ENCODE data around the gene ERI3.
A peak's percentile ranks its signal among the peaks of the same experiment; 100 is the strongest.
"Not testable (repeated sequence)": the region's sequence is repeated elsewhere in the genome, so short reads cannot be mapped to it uniquely, and the experiment has no call there.

Gene ERI3

GRCh38 chr1:44218503-44219300, 136.4 kb downstream of the ERI3 start:
- H3K36me3 ChIP-seq (ENCODE audit: control insufficient read depth, insufficient read depth, low read length): peaks cover 49% of the 10 kb centered on the region
- H3K4me1 ChIP-seq (ENCODE audit: control insufficient read depth, insufficient read depth, low read length, poor library complexity, severe bottlenecking): no peaks in the 10 kb centered on the region
- no peak overlapping the region for H3K4me3 ChIP-seq (ENCODE audit: insufficient read depth, low read depth, low read length, poor library complexity, severe bottlenecking)
- no peak for DNase-seq
- no peak overlapping the region for H3K27ac ChIP-seq (ENCODE audit: insufficient read depth, low read length, poor library complexity, severe bottlenecking)
- H3K9me3 ChIP-seq (ENCODE audit: control insufficient read depth, low read length): no peaks in the 10 kb centered on the region
- no peaks in the 10 kb centered on the region for H3K27me3 ChIP-seq (replicated peaks; ENCODE audit: control insufficient read depth, insufficient read depth, low read length, poor library complexity, severe bottlenecking)

GRCh38 chr1:44217809-44218410, 137.1 kb downstream of the ERI3 start:
- Histone ChIP-seq H3K9me3 (ENCODE audit: control insufficient read depth, low read length) (no peaks in the 10 kb centered on the region), H3K27ac (ENCODE audit: insufficient read depth, low read length, poor library complexity, severe bottlenecking) (no peak overlapping the region), H3K4me3 (ENCODE audit: insufficient read depth, low read depth, low read length, poor library complexity, severe bottlenecking) (no peak overlapping the region), H3K36me3 (ENCODE audit: control insufficient read depth, insufficient read depth, low read length) (peaks cover 49% of the 10 kb centered on the region), H3K27me3 (replicated peaks; ENCODE audit: control insufficient read depth, insufficient read depth, low read length, poor library complexity, severe bottlenecking) (no peaks in the 10 kb centered on the region), H3K4me1 (ENCODE audit: control insufficient read depth, insufficient read depth, low read length, poor library complexity, severe bottlenecking) (peaks cover 1% of the 10 kb centered on the region)
- DNase-seq: peak; percentile 18 to 52 (median 37)

- peak within 1 kb of the TSS; percentile 77 for H3K27ac ChIP-seq (ENCODE audit: insufficient read depth, low read length, poor library complexity, severe bottlenecking)
- no peaks in the 10 kb centered on the region for H3K27me3 ChIP-seq (replicated peaks; ENCODE audit: control insufficient read depth, insufficient read depth, low read length, poor library complexity, severe bottlenecking)
- H3K9me3 ChIP-seq (ENCODE audit: control insufficient read depth, low read length): no peaks in the 10 kb centered on the region
- DNase-seq: peak; percentile 72 to 75 (median 73)
- peak within 1 kb of the TSS; percentile 87 for H3K4me3 ChIP-seq (ENCODE audit: insufficient read depth, low read depth, low read length, poor library complexity, severe bottlenecking)
- peaks cover 15% of the 10 kb centered on the region for H3K36me3 ChIP-seq (ENCODE audit: control insufficient read depth, insufficient read depth, low read length)
- peaks cover 7% of the 10 kb centered on the region for H3K4me1 ChIP-seq (ENCODE audit: control insufficient read depth, insufficient read depth, low read length, poor library complexity, severe bottlenecking)
Measured at GRCh38 chr1:44213222-44214112, 141.6 kb downstream of the ERI3 start, which contains the start of gene DMAP1. Gene DMAP1, plus strand, starts transcription at chr1:44213471. Its CDS starts 283 bp downstream, at chr1:44213754.

- peak in 1 of 3 donors; percentile 21 for DNase-seq
- H3K27ac ChIP-seq (ENCODE audit: insufficient read depth, low read length, poor library complexity, severe bottlenecking): peak overlapping the region; percentile 77
- H3K36me3 ChIP-seq (ENCODE audit: control insufficient read depth, insufficient read depth, low read length): peaks cover 9% of the 10 kb centered on the region
- H3K27me3 ChIP-seq (replicated peaks; ENCODE audit: control insufficient read depth, insufficient read depth, low read length, poor library complexity, severe bottlenecking): no peaks in the 10 kb centered on the region
- no peaks in the 10 kb centered on the region for H3K9me3 ChIP-seq (ENCODE audit: control insufficient read depth, low read length)
- H3K4me3 ChIP-seq (ENCODE audit: insufficient read depth, low read depth, low read length, poor library complexity, severe bottlenecking): peak overlapping the region; percentile 87
- H3K4me1 ChIP-seq (ENCODE audit: control insufficient read depth, insufficient read depth, low read length, poor library complexity, severe bottlenecking): peaks cover 7% of the 10 kb centered on the region
Measured at GRCh38 chr1:44212355-44213221, 142.5 kb downstream of the ERI3 start.

- Histone ChIP-seq H3K4me3 (ENCODE audit: insufficient read depth, low read depth, low read length, poor library complexity, severe bottlenecking) (no peak overlapping the region), H3K9me3 (ENCODE audit: control insufficient read depth, low read length) (no peaks in the 10 kb centered on the region), H3K4me1 (ENCODE audit: control insufficient read depth, insufficient read depth, low read length, poor library complexity, severe bottlenecking) (peaks cover 7% of the 10 kb centered on the region), H3K27me3 (replicated peaks; ENCODE audit: control insufficient read depth, insufficient read depth, low read length, poor library complexity, severe bottlenecking) (no peaks in the 10 kb centered on the region), H3K36me3 (ENCODE audit: control insufficient read depth, insufficient read depth, low read length) (peaks cover 3% of the 10 kb centered on the region), H3K27ac (ENCODE audit: insufficient read depth, low read length, poor library complexity, severe bottlenecking) (no peak overlapping the region)
- DNase-seq: no peak
Measured at GRCh38 chr1:44210595-44210994, 144.5 kb downstream of the ERI3 start.

- DNase-seq: no peak
- Histone ChIP-seq H3K27me3 (replicated peaks; ENCODE audit: control insufficient read depth, insufficient read depth, low read length, poor library complexity, severe bottlenecking) (no peaks in the 10 kb centered on the region), H3K4me1 (ENCODE audit: control insufficient read depth, insufficient read depth, low read length, poor library complexity, severe bottlenecking) (peaks cover 7% of the 10 kb centered on the region), H3K27ac (ENCODE audit: insufficient read depth, low read length, poor library complexity, severe bottlenecking) (no peak overlapping the region), H3K36me3 (ENCODE audit: control insufficient read depth, insufficient read depth, low read length) (no peaks in the 10 kb centered on the region), H3K4me3 (ENCODE audit: insufficient read depth, low read depth, low read length, poor library complexity, severe bottlenecking) (no peak overlapping the region), H3K9me3 (ENCODE audit: control insufficient read depth, low read length) (no peaks in the 10 kb centered on the region)
Measured at GRCh38 chr1:44208226-44208625, 146.8 kb downstream of the ERI3 start.

- H3K27ac ChIP-seq (ENCODE audit: insufficient read depth, low read length, poor library complexity, severe bottlenecking); H3K4me3 ChIP-seq (ENCODE audit: insufficient read depth, low read depth, low read length, poor library complexity, severe bottlenecking); H3K9me3 ChIP-seq (ENCODE audit: control insufficient read depth, low read length); DNase-seq; H3K27me3 ChIP-seq (replicated peaks; ENCODE audit: control insufficient read depth, insufficient read depth, low read length, poor library complexity, severe bottlenecking); H3K4me1 ChIP-seq (ENCODE audit: control insufficient read depth, insufficient read depth, low read length, poor library complexity, severe bottlenecking); H3K36me3 ChIP-seq (ENCODE audit: control insufficient read depth, insufficient read depth, low read length): not testable (repeated sequence)
Measured at GRCh38 chr1:44206545-44206944, 148.5 kb downstream of the ERI3 start.

- H3K27ac ChIP-seq (ENCODE audit: insufficient read depth, low read length, poor library complexity, severe bottlenecking): no peak overlapping the region
- no peaks in the 10 kb centered on the region for H3K9me3 ChIP-seq (ENCODE audit: control insufficient read depth, low read length)
- no peak for DNase-seq
- H3K36me3 ChIP-seq (ENCODE audit: control insufficient read depth, insufficient read depth, low read length): no peaks in the 10 kb centered on the region
- H3K4me1 ChIP-seq (ENCODE audit: control insufficient read depth, insufficient read depth, low read length, poor library complexity, severe bottlenecking): no peaks in the 10 kb centered on the region
- no peaks in the 10 kb centered on the region for H3K27me3 ChIP-seq (replicated peaks; ENCODE audit: control insufficient read depth, insufficient read depth, low read length, poor library complexity, severe bottlenecking)
- H3K4me3 ChIP-seq (ENCODE audit: insufficient read depth, low read depth, low read length, poor library complexity, severe bottlenecking): no peak overlapping the region
Measured at GRCh38 chr1:44200336-44200735, 154.7 kb downstream of the ERI3 start.

- no peaks in the 10 kb centered on the region for H3K36me3 ChIP-seq (ENCODE audit: control insufficient read depth, insufficient read depth, low read length)
- no peaks in the 10 kb centered on the region for H3K9me3 ChIP-seq (ENCODE audit: control insufficient read depth, low read length)
- H3K27ac ChIP-seq (ENCODE audit: insufficient read depth, low read length, poor library complexity, severe bottlenecking): no peak overlapping the region
- peaks cover 7% of the 10 kb centered on the region for H3K27me3 ChIP-seq (replicated peaks; ENCODE audit: control insufficient read depth, insufficient read depth, low read length, poor library complexity, severe bottlenecking)
- no peak for DNase-seq
- no peak overlapping the region for H3K4me3 ChIP-seq (ENCODE audit: insufficient read depth, low read depth, low read length, poor library complexity, severe bottlenecking)
- no peaks in the 10 kb centered on the region for H3K4me1 ChIP-seq (ENCODE audit: control insufficient read depth, insufficient read depth, low read length, poor library complexity, severe bottlenecking)
Measured at GRCh38 chr1:44174630-44175029, 180.4 kb downstream of the ERI3 start.

Data from effector memory CD4-positive, alpha-beta T cell (primary cell).